ENCODE data around the gene HGFAC.

HGFAC gene

GRCh38 chr4:3485011-3485791 lies 43.4 kb downstream of the HGFAC start:
- no peak overlapping the region for H3K9ac ChIP-seq (ENCODE audit: low read length in 2 of 2)
- no peaks in the 10 kb centered on the region for H3K9me3 ChIP-seq (ENCODE audit: control insufficient read depth in 2 of 2, low read length in 2 of 2)
- no peaks in the 10 kb centered on the region for H3K36me3 ChIP-seq (ENCODE audit: control insufficient read depth in 2 of 2, insufficient read depth in 2 of 2, low read length in 2 of 2)
- H3K27me3 ChIP-seq (ENCODE audit: control insufficient read depth in 1 of 2, insufficient read depth in 2 of 2, low read length in 2 of 2), result peaks cover 5 to 6% of the 10 kb centered on the region in 2 donors
- H3K4me3 ChIP-seq (ENCODE audit: low read length in 2 of 2), result no peak overlapping the region
- peaks cover 19% of the 10 kb centered on the region for H3K4me1 ChIP-seq (ENCODE audit: control insufficient read depth, insufficient read depth, low read length)
- H3K27ac ChIP-seq (ENCODE audit: low read length), result no peak overlapping the region

DNA sequence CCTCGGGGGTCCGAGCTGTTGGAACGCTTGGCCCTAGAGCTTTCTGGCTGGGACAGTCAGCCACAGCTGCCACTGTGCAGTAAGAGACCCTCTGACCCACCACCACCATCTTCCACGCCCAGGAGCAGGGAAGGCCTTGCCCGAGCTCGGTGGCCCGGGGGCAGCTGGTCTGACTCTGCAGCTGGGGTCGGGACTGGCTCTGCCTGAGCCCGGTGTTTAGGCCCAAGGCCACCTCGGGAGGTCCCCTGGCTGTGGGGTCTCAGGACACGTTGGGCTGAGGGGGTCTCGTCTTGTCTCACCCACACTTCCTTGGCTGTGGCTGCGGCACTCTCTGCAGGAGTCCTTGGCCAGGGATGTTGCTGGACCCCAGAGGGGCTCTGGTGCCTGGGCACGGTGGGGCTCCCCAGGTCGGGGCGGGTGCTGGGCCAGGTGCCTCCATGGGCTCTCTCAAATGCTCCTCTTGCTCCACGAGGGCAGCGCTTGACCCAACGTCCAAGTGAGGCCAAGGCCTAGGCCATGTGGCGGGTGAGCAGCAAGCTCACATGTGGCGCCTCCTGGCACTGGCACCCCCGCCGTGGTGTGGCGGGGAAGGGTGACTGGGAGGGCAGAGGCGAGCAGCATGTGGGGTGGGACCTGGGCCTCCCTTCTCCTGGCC lies 44.2 kb downstream of the HGFAC start:
- H3K27ac ChIP-seq (ENCODE audit: low read length), result no peak overlapping the region
- peaks cover 14% of the 10 kb centered on the region for H3K4me1 ChIP-seq (ENCODE audit: control insufficient read depth, insufficient read depth, low read length)
- H3K9ac ChIP-seq (ENCODE audit: low read length in 2 of 2), result no peak overlapping the region
- peaks cover 5 to 6% of the 10 kb centered on the region in 2 donors for H3K27me3 ChIP-seq (ENCODE audit: control insufficient read depth in 1 of 2, insufficient read depth in 2 of 2, low read length in 2 of 2)
- no peak overlapping the region for H3K4me3 ChIP-seq (ENCODE audit: low read length in 2 of 2)
- no peaks in the 10 kb centered on the region for H3K36me3 ChIP-seq (ENCODE audit: control insufficient read depth in 2 of 2, insufficient read depth in 2 of 2, low read length in 2 of 2)
- H3K9me3 ChIP-seq (ENCODE audit: control insufficient read depth in 2 of 2, low read length in 2 of 2), result no peaks in the 10 kb centered on the region

DNA sequence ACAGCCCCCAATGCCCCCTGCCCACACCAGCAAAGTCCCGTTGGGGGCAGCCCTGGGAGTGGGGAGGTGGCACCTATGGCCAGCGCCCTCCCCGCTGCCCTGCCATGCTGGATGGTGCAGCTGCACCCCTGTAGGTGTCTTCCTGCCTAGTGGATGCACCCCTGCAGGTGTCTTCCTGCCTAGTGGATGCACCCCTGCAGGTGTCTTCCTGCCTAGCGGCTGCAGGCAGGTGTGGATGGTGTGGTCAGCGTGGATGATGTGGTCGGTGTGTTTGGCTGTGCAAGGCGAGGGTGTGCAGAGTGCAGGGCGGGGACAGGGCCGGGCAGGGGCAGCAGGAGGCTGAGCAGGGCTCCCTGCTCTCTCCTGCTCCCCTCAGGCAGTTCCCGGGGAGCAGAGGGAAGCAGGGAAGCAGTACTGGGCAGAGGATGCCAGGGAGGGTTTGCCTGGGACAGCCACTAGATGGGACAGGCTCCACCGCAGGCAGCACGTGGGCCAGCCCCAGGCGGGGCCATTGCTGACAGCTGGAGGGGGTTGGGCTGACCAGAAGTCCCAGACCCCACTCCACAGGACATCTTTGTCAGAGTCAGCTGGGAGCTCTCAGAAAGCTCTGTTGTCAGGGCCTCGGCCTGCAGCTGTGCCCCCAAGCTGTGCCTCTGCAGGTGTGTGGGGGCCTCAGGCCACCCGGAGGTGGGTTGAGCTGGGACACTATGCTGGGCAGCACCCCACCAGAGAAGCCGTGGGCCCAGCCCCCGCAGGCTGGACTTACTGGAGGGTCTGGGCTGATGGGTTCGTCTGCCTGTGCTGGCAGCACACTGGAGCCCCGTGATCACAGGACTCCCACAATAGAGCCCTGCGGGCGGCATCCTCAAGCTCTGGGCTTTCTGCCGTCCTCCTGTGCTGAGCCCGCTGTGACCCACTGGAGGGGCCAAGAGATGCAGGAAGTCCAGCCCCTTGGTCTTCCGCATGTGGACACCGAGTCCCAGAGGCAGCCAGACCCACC lies 45.1 kb downstream of the HGFAC start:
- H3K4me1 ChIP-seq (ENCODE audit: control insufficient read depth, insufficient read depth, low read length), result peaks cover 14% of the 10 kb centered on the region
- H3K4me3 ChIP-seq (ENCODE audit: low read length in 2 of 2), result no peak overlapping the region
- no peaks in the 10 kb centered on the region for H3K36me3 ChIP-seq (ENCODE audit: control insufficient read depth in 2 of 2, insufficient read depth in 2 of 2, low read length in 2 of 2)
- peaks cover 9 to 10% of the 10 kb centered on the region in 2 donors for H3K27me3 ChIP-seq (ENCODE audit: control insufficient read depth in 1 of 2, insufficient read depth in 2 of 2, low read length in 2 of 2)
- H3K9me3 ChIP-seq (ENCODE audit: control insufficient read depth in 2 of 2, low read length in 2 of 2), result no peaks in the 10 kb centered on the region
- no peak overlapping the region for H3K9ac ChIP-seq (ENCODE audit: low read length in 2 of 2)
- H3K27ac ChIP-seq (ENCODE audit: low read length), result no peak overlapping the region

GRCh38 chr4:3487861-3488260 lies 46.1 kb downstream of the HGFAC start:
- Histone ChIP-seq H3K27me3 (ENCODE audit: control insufficient read depth in 1 of 2, insufficient read depth in 2 of 2, low read length in 2 of 2) (peaks cover 17 to 19% of the 10 kb centered on the region in 2 donors), H3K9me3 (ENCODE audit: control insufficient read depth in 2 of 2, low read length in 2 of 2) (no peaks in the 10 kb centered on the region), H3K4me3 (ENCODE audit: low read length in 2 of 2) (no peak overlapping the region), H3K27ac (ENCODE audit: low read length) (no peak overlapping the region), H3K9ac (ENCODE audit: low read length in 2 of 2) (no peak overlapping the region), H3K36me3 (ENCODE audit: control insufficient read depth in 2 of 2, insufficient read depth in 2 of 2, low read length in 2 of 2) (no peaks in the 10 kb centered on the region), H3K4me1 (ENCODE audit: control insufficient read depth, insufficient read depth, low read length) (peaks cover 14% of the 10 kb centered on the region)

GRCh38 chr4:3488820-3489219 lies 47.1 kb downstream of the HGFAC start:
- Histone ChIP-seq H3K9me3 (ENCODE audit: control insufficient read depth in 2 of 2, low read length in 2 of 2) (no peaks in the 10 kb centered on the region), H3K27ac (ENCODE audit: low read length) (no peak overlapping the region), H3K4me1 (ENCODE audit: control insufficient read depth, insufficient read depth, low read length) (peaks cover 7% of the 10 kb centered on the region), H3K36me3 (ENCODE audit: control insufficient read depth in 2 of 2, insufficient read depth in 2 of 2, low read length in 2 of 2) (no peaks in the 10 kb centered on the region), H3K27me3 (ENCODE audit: control insufficient read depth in 1 of 2, insufficient read depth in 2 of 2, low read length in 2 of 2) (peaks cover 20 to 29% of the 10 kb centered on the region in 2 donors), H3K4me3 (ENCODE audit: low read length in 2 of 2) (no peak overlapping the region), H3K9ac (ENCODE audit: low read length in 2 of 2) (no peak overlapping the region)

GRCh38 chr4:3489451-3489962 lies 47.7 kb downstream of the HGFAC start:
- Histone ChIP-seq H3K9ac (ENCODE audit: low read length in 2 of 2) (no peak overlapping the region), H3K4me1 (ENCODE audit: control insufficient read depth, insufficient read depth, low read length) (peaks cover 2% of the 10 kb centered on the region), H3K4me3 (ENCODE audit: low read length in 2 of 2) (no peak overlapping the region), H3K27me3 (ENCODE audit: control insufficient read depth in 1 of 2, insufficient read depth in 2 of 2, low read length in 2 of 2) (peaks cover 26 to 34% of the 10 kb centered on the region in 2 donors), H3K27ac (ENCODE audit: low read length) (no peak overlapping the region), H3K36me3 (ENCODE audit: control insufficient read depth in 2 of 2, insufficient read depth in 2 of 2, low read length in 2 of 2) (no peaks in the 10 kb centered on the region), H3K9me3 (ENCODE audit: control insufficient read depth in 2 of 2, low read length in 2 of 2) (no peaks in the 10 kb centered on the region)

- no peaks in the 10 kb centered on the region for H3K9me3 ChIP-seq (ENCODE audit: control insufficient read depth in 2 of 2, low read length in 2 of 2)
- no peak overlapping the region for H3K27ac ChIP-seq (ENCODE audit: low read length)
- H3K4me3 ChIP-seq (ENCODE audit: low read length in 2 of 2), result no peak overlapping the region
- H3K9ac ChIP-seq (ENCODE audit: low read length in 2 of 2), result no peak overlapping the region
- no peaks in the 10 kb centered on the region for H3K36me3 ChIP-seq (ENCODE audit: control insufficient read depth in 2 of 2, insufficient read depth in 2 of 2, low read length in 2 of 2)
- peaks cover 36 to 44% of the 10 kb centered on the region in 2 donors for H3K27me3 ChIP-seq (ENCODE audit: control insufficient read depth in 1 of 2, insufficient read depth in 2 of 2, low read length in 2 of 2)
- no peaks in the 10 kb centered on the region for H3K4me1 ChIP-seq (ENCODE audit: control insufficient read depth, insufficient read depth, low read length)
These were observed 50.1 kb downstream of the HGFAC start for GRCh38 chr4:3491681-3492405.

DNA sequence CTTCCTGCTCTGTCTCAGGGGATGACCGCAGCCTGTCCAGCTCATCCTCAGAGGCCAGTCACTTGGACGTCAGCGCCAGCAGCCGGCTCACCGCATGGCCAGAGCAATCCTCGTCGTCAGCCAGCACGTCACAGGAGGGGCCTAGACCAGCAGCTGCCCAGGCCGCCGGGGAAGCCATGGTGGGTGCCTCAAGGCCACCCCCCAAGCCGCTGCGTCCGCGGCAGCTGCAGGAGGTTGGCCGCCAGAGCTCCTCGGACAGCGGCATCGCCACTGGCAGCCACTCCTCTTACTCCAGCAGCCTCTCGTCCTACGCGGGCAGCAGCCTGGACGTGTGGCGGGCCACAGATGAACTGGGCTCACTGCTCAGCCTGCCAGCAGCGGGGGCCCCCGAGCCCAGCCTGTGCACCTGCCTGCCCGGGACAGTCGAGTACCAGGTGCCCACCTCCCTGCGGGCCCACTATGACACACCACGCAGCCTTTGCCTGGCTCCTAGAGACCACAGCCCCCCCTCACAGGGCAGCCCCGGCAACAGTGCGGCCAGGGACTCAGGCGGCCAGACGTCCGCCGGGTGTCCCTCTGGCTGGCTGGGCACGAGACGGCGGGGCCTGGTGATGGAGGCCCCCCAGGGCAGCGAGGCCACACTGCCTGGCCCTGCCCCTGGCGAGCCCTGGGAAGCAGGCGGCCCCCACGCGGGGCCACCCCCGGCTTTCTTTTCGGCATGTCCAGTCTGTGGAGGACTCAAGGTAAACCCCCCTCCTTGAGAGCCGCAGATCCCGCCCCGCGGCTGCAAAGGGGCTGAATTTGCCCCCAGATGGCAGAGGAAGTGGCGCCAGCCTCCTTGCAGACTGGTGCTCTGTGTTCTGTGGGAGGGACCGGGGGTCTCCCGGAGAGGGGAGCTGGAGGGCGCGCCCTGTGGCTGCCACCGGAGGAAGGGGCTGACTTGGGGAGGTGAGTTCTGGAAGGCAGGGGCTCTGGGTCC lies 51.3 kb downstream of the HGFAC start:
- Histone ChIP-seq H3K27me3 (ENCODE audit: control insufficient read depth in 1 of 2, insufficient read depth in 2 of 2, low read length in 2 of 2) (peaks cover 36 to 44% of the 10 kb centered on the region in 2 donors), H3K9me3 (ENCODE audit: control insufficient read depth in 2 of 2, low read length in 2 of 2) (no peaks in the 10 kb centered on the region), H3K9ac (ENCODE audit: low read length in 2 of 2) (no peak overlapping the region), H3K4me3 (ENCODE audit: low read length in 2 of 2) (no peak overlapping the region), H3K27ac (ENCODE audit: low read length) (no peak overlapping the region), H3K36me3 (ENCODE audit: control insufficient read depth in 2 of 2, insufficient read depth in 2 of 2, low read length in 2 of 2) (no peaks in the 10 kb centered on the region), H3K4me1 (ENCODE audit: control insufficient read depth, insufficient read depth, low read length) (no peaks in the 10 kb centered on the region)

DNA sequence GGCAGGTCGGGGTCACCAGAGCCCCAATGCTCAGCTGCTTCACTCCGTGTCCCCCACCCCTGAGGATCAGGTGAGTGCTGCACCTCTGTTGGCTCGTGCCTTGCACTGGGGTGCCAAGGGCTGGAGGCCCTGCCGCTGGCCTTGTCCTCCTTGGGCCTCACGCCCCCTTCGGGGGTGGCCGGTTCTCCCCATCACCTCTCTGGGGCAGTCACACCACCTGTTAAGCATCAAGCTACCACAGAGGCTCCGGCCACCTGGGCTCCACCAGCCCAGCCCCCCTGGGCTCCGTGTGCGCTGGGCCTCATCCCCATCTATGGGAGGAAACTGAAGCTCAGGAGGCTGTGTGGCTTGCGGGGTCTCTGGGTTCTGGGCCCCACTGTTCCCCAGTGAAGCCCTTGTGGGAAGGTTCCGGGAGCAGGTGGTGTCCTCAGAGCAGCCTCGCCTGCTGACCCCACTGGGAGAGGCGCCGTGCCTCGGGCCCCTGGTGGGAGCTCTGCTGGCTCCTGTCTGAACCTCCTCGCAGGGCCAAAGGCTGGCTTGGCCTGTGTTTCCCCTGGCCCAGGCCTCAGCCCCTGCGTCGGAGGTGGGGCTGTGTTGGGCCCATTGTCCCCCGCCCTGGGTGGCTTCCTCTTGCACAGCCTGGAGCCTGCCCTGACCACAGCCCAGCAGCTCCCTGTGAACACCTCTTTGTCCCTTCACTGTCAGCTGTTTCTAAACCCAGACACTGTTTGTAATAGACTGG lies 52.1 kb downstream of the HGFAC start:
- no peak overlapping the region for H3K9ac ChIP-seq (ENCODE audit: low read length in 2 of 2)
- H3K9me3 ChIP-seq (ENCODE audit: control insufficient read depth in 2 of 2, low read length in 2 of 2), result no peaks in the 10 kb centered on the region
- H3K36me3 ChIP-seq (ENCODE audit: control insufficient read depth in 2 of 2, insufficient read depth in 2 of 2, low read length in 2 of 2), result no peaks in the 10 kb centered on the region
- H3K4me3 ChIP-seq (ENCODE audit: low read length in 2 of 2), result no peak overlapping the region
- H3K27me3 ChIP-seq (ENCODE audit: control insufficient read depth in 1 of 2, insufficient read depth in 2 of 2, low read length in 2 of 2), result peaks cover 34 to 44% of the 10 kb centered on the region in 2 donors
- no peak overlapping the region for H3K27ac ChIP-seq (ENCODE audit: low read length)
- H3K4me1 ChIP-seq (ENCODE audit: control insufficient read depth, insufficient read depth, low read length), result no peaks in the 10 kb centered on the region

Data from stomach smooth muscle (tissue), 2 donors.